ENCODE results near the gene FSCB. TPM values are rescaled to one million over a fixed set of nuclear protein-coding genes. Genes with fewer than 3 reads are reported as not detected.

FSCB gene
- total RNA-seq, 4 donors from 2014 or later, result not detected

DNA sequence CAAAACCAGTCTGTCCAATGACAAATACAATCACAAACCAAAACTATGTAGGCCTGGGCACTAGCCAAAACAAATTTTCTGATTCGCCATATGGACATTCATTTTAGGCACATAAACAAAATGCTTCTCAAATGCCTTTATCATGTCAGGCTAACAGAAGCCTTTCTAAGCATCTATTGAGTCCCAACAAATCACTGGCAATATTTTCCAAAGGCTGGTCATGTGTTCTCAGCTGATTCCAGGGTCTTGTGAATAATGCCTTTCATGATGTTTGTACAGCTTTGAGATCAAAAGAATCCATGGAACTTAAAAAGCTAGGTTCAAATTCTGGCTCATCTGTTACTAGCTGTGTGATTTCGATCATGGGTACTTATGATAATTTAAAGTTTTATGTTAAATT, 16.1 kb downstream of the FSCB start:
- intact Hi-C loops (cut with DNase I), result no loop called here
- H3K4me3 ChIP-seq, result no peak overlapping the region
- no peaks in the 10 kb centered on the region for H3K36me3 ChIP-seq
- H3K27me3 ChIP-seq, result no peaks in the 10 kb centered on the region
- no peaks in the 10 kb centered on the region for H3K9me3 ChIP-seq
- DNase-seq, result no peak
- 46 to 55% methylated on average over 2 of the region's 2 CpGs for WGBS, 2 donors
- no peaks in the 10 kb centered on the region for H3K4me1 ChIP-seq
- no peak for TF ChIP-seq POLR2A (IDR thresholded peaks at IDR 0.05)
- TF ChIP-seq, protein P1, sequence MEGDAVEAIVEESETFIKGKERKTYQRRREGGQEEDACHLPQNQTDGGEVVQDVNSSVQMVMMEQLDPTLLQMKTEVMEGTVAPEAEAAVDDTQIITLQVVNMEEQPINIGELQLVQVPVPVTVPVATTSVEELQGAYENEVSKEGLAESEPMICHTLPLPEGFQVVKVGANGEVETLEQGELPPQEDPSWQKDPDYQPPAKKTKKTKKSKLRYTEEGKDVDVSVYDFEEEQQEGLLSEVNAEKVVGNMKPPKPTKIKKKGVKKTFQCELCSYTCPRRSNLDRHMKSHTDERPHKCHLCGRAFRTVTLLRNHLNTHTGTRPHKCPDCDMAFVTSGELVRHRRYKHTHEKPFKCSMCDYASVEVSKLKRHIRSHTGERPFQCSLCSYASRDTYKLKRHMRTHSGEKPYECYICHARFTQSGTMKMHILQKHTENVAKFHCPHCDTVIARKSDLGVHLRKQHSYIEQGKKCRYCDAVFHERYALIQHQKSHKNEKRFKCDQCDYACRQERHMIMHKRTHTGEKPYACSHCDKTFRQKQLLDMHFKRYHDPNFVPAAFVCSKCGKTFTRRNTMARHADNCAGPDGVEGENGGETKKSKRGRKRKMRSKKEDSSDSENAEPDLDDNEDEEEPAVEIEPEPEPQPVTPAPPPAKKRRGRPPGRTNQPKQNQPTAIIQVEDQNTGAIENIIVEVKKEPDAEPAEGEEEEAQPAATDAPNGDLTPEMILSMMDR (IDR thresholded peaks at IDR 0.05), result no peak
- no peak overlapping the region for H3K27ac ChIP-seq

DNA sequence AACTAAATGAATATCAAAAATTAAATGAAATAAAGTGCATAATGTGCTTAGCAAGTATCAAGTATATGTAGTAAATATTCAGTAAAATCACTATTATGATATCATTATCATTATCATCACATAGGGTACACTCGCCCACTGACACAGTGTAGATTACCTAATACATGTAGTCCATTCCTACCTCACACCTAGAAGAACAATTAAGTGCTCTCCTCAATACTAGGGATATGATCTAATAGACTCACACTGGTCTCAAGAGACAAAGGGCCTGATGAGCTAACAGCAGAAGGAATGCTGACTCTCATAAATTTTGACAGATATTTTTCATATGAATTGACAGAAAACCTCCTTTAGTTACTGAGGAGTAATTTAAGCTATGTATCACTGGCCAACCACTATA, 29.1 kb downstream of the FSCB start:
- no peaks in the 10 kb centered on the region for H3K27me3 ChIP-seq
- TF ChIP-seq, protein P1 (IDR thresholded peaks at IDR 0.05), result no peak
- no peak for TF ChIP-seq POLR2A (IDR thresholded peaks at IDR 0.05)
- no peaks in the 10 kb centered on the region for H3K4me1 ChIP-seq
- H3K9me3 ChIP-seq, result no peaks in the 10 kb centered on the region
- H3K27ac ChIP-seq, result no peak overlapping the region
- WGBS, 2 donors, result 64 to 92% methylated on average over 1 of the region's 1 CpG
- intact Hi-C loops (cut with DNase I), result no loop called here
- no peaks in the 10 kb centered on the region for H3K36me3 ChIP-seq
- no peak overlapping the region for H3K4me3 ChIP-seq
- no peak for DNase-seq

DNA sequence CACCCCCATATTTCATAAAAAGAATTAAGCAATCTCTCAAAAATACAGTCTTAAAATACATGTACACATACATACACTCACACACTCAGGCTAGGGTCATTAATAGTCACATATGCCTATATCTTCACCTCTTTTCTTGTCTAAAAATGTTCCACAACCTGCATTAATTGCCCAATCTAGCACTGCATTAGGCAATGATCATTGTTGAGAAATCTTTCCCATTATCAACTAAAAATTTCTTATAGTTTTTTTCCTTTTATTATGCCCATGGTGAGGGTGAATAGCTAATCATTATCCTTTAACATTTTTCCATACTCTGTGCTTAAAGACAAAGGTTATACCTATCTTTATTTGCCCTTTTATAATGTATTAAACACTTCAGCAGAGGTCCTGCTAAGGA, 38.3 kb downstream of the FSCB start:
- DNase-seq, result no peak
- Histone ChIP-seq H3K27ac (no peak overlapping the region), H3K27me3 (no peaks in the 10 kb centered on the region), H3K36me3 (no peaks in the 10 kb centered on the region), H3K9me3 (no peaks in the 10 kb centered on the region), H3K4me1 (no peaks in the 10 kb centered on the region), H3K4me3 (no peak overlapping the region)
- intact Hi-C loops (cut with DNase I), result no loop called here
- TF ChIP-seq, protein P1 (IDR thresholded peaks at IDR 0.05), result no peak
- TF ChIP-seq POLR2A (IDR thresholded peaks at IDR 0.05), result no peak

- intact Hi-C loops (cut with DNase I), result no loop called here
- H3K36me3 ChIP-seq, result no peaks in the 10 kb centered on the region
- H3K4me3 ChIP-seq, result no peak overlapping the region
- no peak for TF ChIP-seq POLR2A (IDR thresholded peaks at IDR 0.05)
- TF ChIP-seq, protein P1 (IDR thresholded peaks at IDR 0.05), result no peak
- H3K27ac ChIP-seq, result no peak overlapping the region
- H3K4me1 ChIP-seq, result no peaks in the 10 kb centered on the region
- no peaks in the 10 kb centered on the region for H3K27me3 ChIP-seq
- H3K9me3 ChIP-seq, result no peaks in the 10 kb centered on the region
- no peak for DNase-seq
- WGBS, 2 donors, result 64 to 67% methylated on average over 4 of the region's 4 CpGs
These were observed 43.6 kb downstream of the FSCB start for GRCh38 chr14:44463356-44464004.

DNA sequence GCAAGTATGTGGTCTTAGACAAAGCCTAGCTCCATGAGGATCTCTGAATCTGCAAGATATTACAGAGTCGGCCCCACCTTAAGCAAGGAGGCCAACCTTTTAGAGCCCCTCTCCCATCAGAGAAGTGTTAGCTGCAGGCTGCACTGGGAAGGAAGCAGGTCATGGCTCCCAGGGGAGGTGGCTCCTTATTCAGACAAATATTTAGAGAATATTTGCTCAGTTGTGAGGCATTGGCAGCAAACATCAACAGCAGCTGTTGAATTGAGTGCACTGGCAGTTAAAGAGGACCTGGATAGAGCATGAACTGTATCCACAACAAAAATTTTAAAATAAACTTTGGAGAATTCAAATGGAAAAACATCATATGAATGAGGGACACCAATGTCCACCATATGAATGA, 44.7 kb downstream of the FSCB start:
- no peaks in the 10 kb centered on the region for H3K27me3 ChIP-seq
- H3K4me3 ChIP-seq, result no peak overlapping the region
- intact Hi-C loops (cut with DNase I), result no loop called here
- no peaks in the 10 kb centered on the region for H3K4me1 ChIP-seq
- H3K27ac ChIP-seq, result no peak overlapping the region
- 64 to 75% methylated on average over 1 of the region's 1 CpG for WGBS, 2 donors
- no peaks in the 10 kb centered on the region for H3K9me3 ChIP-seq
- H3K36me3 ChIP-seq, result no peaks in the 10 kb centered on the region
- DNase-seq, result no peak
- TF ChIP-seq, protein P1 (IDR thresholded peaks at IDR 0.05), result no peak
- TF ChIP-seq POLR2A (IDR thresholded peaks at IDR 0.05), result no peak

Data from esophagus squamous epithelium (tissue), 5 donors.